HepG2 (cell line): ENCODE results near the gene PERCC1. TPM values are rescaled to one million over a fixed set of nuclear protein-coding genes. Genes with fewer than 3 reads are reported as not detected.

ENCODE experiments used
- AGO1 ChIP-seq: fragments of 200-400 bp; formaldehyde crosslinking; IDR thresholded peaks from 2 replicates; pipeline ENCODE4 v1.6.1; 2017; ENCODE audit warnings: mild to moderate bottlenecking, low read depth, low read length, moderate library complexity; ENCODE audit not compliant: poor library complexity, severe bottlenecking
- ARNT2 ChIP-seq: sonication (generic); formaldehyde crosslinking; IDR thresholded peaks from 2 replicates; pipeline ENCODE4 v1.8.0; 2022; ENCODE audit warnings: mild to moderate bottlenecking, low read depth, missing genetic modification reagents, moderate library complexity
- HOXA9 ChIP-seq: sonication (generic); formaldehyde crosslinking; IDR thresholded peaks from 2 replicates; pipeline ENCODE4 v1.8.1; 2022; ENCODE audit warnings: missing genetic modification reagents, mild to moderate bottlenecking, moderate library complexity, borderline replicate concordance
- NR2F6 ChIP-seq, 2 experiments: IDR thresholded peaks; 2 replicates each; pipeline ENCODE4 v1.6.1; 2016; ENCODE audit warnings: antibody characterized with exemption in 1 of 2, mild to moderate bottlenecking in 1 of 2
- PBX3 ChIP-seq: sonication (generic); formaldehyde crosslinking; IDR thresholded peaks from 2 replicates; pipeline ENCODE4 v1.8.1; 2023; ENCODE audit warnings: missing genetic modification reagents, inconsistent platforms, borderline replicate concordance
- SMARCC2 ChIP-seq: fragments of 450-650 bp; IDR thresholded peaks from 2 replicates; pipeline ENCODE4 v1.6.1; 2017; ENCODE audit warnings: antibody characterized with exemption, mild to moderate bottlenecking
- TCF7 ChIP-seq: sonication (generic); IDR thresholded peaks from 2 replicates; pipeline ENCODE4 v1.6.1; 2016; ENCODE audit warnings: antibody characterized with exemption, low read depth
- TP53 ChIP-seq: sonication (generic); formaldehyde crosslinking; conservative IDR thresholded peaks from 2 replicates; pipeline ENCODE4 v1.4.0; 2020; ENCODE audit warnings: missing genetic modification reagents
- ZNF326 ChIP-seq: sonication (generic); formaldehyde crosslinking; IDR thresholded peaks from 2 replicates; pipeline ENCODE4 v1.4.0; 2020; ENCODE audit warnings: missing genetic modification reagents, borderline replicate concordance
- ZNF451 ChIP-seq: sonication (generic); formaldehyde crosslinking; IDR thresholded peaks from 2 replicates; pipeline ENCODE4 v1.5.0; 2020; ENCODE audit warnings: mild to moderate bottlenecking, missing genetic modification reagents
- ZNF614 ChIP-seq: IDR thresholded peaks from 2 replicates; pipeline ENCODE4 v1.6.1; 2018; ENCODE audit warnings: missing biosample characterization, missing genetic modification reagents, inconsistent platforms, borderline replicate concordance
- ZNF737 ChIP-seq: sonication (generic); formaldehyde crosslinking; IDR thresholded peaks from 2 replicates; pipeline ENCODE4 v1.5.0; 2020; ENCODE audit warnings: missing genetic modification reagents, mild to moderate bottlenecking, borderline replicate concordance
- ZNF768 ChIP-seq: sonication (generic); formaldehyde crosslinking; IDR thresholded peaks from 2 replicates; pipeline ENCODE4 v1.4.0; 2020; ENCODE audit warnings: missing genetic modification reagents
- ZSCAN31 ChIP-seq: sonication (generic); formaldehyde crosslinking; IDR thresholded peaks from 2 replicates; pipeline ENCODE4 v1.5.0; 2020; ENCODE audit warnings: low read depth, mild to moderate bottlenecking, missing genetic modification reagents
- polyA plus RNA-seq, 8 experiments: library from polyadenylated mRNA; depleted of rRNA in 3 of 8; stranded (reverse) in 7 of 8; unstranded in 1 of 8; fragments of >200 nt; fragmentation: Illumina TruSeq in 4 of 8; extraction: Trizol in 4 of 8; gene quantifications; 2 replicates each; pipeline versions ENCODE4 v1.2.1 to v1.2.3, GENCODE V29; 2011 to 2016; ENCODE audit warnings: low read depth in 4 of 8, missing spikeins in 1 of 8, mixed read lengths in 1 of 8; ENCODE audit not compliant: insufficient read depth in 1 of 8
- total RNA-seq, 5 experiments: library from RNA; depleted of rRNA; stranded (reverse); fragments of >200 nt; fragmentation: Illumina TruSeq; extraction: Trizol; gene quantifications; 2 replicates each; pipeline ENCODE4 v1.2.3, GENCODE V29; 2016; ENCODE audit warnings: low read depth in 1 of 5
- TF ChIP-seq, protein P1 (sequence below): sonication (generic); formaldehyde crosslinking; IDR thresholded peaks from 2 replicates; pipeline ENCODE4 v1.4.0; 2020; ENCODE audit warnings: mild to moderate bottlenecking, missing genetic modification reagents, borderline replicate concordance
- TF ChIP-seq, protein P2 (sequence below): sonication (generic); formaldehyde crosslinking; IDR thresholded peaks from 2 replicates; pipeline ENCODE4; 2020; ENCODE audit warnings: missing genetic modification reagents, mild to moderate bottlenecking, borderline replicate concordance
- TF ChIP-seq, protein P3 (sequence below): sonication (generic); formaldehyde crosslinking; IDR thresholded peaks from 2 replicates; pipeline ENCODE4 v1.5.0; 2020; ENCODE audit warnings: mild to moderate bottlenecking, missing genetic modification reagents

The PERCC1 gene
- total and polyA plus RNA-seq, 2 of the 13 experiments (the other 11 are each of a cell fraction or from before 2014, with no cell fraction given): 0.15 TPM; not detected in 1

DNA sequence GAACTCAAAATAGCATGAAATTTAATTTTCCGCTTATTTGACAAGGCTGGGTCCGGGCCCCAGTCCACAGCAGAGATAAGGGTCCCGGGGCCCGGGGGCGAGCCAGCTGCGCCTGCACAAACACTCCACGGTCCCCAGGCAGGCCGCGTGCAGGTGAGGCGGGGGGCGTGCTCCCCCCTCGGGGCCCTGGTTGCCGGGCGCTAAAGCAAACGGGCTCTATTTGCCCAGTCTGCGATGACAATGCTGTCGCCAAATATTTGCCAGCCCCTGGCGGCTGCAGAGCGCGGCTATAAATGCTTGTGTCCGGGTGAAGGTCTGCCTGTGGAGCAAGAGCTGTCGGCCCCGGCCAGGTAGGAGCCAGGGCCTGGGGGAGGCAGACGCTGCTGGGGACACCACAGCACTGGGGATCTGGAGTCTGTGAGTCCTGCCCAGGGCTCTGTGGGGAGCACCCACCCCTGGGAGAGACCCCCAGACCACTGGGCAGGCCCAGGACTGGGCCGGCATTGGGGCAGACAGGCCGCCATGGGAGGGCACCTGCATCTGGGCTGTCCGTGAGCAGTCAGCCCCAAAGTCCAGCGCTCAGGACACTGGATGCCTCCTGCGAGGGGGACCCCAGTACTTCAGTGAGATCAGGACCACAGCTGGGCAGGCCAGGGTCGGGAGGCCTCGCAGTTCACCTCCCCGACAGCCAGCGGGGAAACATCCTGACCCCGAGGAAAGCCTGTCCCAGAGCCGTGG is at the start of gene PERCC1 (continued):
- TF ChIP-seq, protein P1, sequence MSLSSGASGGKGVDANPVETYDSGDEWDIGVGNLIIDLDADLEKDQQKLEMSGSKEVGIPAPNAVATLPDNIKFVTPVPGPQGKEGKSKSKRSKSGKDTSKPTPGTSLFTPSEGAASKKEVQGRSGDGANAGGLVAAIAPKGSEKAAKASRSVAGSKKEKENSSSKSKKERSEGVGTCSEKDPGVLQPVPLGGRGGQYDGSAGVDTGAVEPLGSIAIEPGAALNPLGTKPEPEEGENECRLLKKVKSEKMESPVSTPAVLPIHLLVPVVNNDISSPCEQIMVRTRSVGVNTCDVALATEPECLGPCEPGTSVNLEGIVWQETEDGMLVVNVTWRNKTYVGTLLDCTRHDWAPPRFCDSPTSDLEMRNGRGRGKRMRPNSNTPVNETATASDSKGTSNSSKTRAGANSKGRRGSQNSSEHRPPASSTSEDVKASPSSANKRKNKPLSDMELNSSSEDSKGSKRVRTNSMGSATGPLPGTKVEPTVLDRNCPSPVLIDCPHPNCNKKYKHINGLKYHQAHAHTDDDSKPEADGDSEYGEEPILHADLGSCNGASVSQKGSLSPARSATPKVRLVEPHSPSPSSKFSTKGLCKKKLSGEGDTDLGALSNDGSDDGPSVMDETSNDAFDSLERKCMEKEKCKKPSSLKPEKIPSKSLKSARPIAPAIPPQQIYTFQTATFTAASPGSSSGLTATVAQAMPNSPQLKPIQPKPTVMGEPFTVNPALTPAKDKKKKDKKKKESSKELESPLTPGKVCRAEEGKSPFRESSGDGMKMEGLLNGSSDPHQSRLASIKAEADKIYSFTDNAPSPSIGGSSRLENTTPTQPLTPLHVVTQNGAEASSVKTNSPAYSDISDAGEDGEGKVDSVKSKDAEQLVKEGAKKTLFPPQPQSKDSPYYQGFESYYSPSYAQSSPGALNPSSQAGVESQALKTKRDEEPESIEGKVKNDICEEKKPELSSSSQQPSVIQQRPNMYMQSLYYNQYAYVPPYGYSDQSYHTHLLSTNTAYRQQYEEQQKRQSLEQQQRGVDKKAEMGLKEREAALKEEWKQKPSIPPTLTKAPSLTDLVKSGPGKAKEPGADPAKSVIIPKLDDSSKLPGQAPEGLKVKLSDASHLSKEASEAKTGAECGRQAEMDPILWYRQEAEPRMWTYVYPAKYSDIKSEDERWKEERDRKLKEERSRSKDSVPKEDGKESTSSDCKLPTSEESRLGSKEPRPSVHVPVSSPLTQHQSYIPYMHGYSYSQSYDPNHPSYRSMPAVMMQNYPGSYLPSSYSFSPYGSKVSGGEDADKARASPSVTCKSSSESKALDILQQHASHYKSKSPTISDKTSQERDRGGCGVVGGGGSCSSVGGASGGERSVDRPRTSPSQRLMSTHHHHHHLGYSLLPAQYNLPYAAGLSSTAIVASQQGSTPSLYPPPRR (CRISPR knock-in tag): peak; percentile 96
- TF ChIP-seq TCF7 (no peak), ZNF768 (CRISPR knock-in tag) (no peak), ZNF451 (CRISPR knock-in tag) (peak; percentile 82; the same call in 1 of the 2 replicates), AGO1 (peak; percentile 34), ARNT2 (no peak; the same call in 1 of the 2 replicates), ZNF737 (CRISPR knock-in tag) (no peak), TP53 (no peak), ZNF614 (CRISPR knock-in tag) (no peak), HOXA9 (no peak), ZSCAN31 (peak; percentile 85), PBX3 (CRISPR knock-in tag) (no peak), SMARCC2 (no peak), NR2F6 (IDR thresholded peaks at IDR 0.05) (peak; percentile 44; the same call in 1 of the 2 replicates), NR2F6 (CRISPR knock-in tag; IDR thresholded peaks at IDR 0.05) (peak; percentile 67; the same call in 1 of the 2 replicates), ZNF326 (CRISPR knock-in tag) (no peak)
- TF ChIP-seq, protein P2, sequence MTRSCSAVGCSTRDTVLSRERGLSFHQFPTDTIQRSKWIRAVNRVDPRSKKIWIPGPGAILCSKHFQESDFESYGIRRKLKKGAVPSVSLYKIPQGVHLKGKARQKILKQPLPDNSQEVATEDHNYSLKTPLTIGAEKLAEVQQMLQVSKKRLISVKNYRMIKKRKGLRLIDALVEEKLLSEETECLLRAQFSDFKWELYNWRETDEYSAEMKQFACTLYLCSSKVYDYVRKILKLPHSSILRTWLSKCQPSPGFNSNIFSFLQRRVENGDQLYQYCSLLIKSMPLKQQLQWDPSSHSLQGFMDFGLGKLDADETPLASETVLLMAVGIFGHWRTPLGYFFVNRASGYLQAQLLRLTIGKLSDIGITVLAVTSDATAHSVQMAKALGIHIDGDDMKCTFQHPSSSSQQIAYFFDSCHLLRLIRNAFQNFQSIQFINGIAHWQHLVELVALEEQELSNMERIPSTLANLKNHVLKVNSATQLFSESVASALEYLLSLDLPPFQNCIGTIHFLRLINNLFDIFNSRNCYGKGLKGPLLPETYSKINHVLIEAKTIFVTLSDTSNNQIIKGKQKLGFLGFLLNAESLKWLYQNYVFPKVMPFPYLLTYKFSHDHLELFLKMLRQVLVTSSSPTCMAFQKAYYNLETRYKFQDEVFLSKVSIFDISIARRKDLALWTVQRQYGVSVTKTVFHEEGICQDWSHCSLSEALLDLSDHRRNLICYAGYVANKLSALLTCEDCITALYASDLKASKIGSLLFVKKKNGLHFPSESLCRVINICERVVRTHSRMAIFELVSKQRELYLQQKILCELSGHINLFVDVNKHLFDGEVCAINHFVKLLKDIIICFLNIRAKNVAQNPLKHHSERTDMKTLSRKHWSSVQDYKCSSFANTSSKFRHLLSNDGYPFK: peak; percentile 66
- TF ChIP-seq, protein P3, sequence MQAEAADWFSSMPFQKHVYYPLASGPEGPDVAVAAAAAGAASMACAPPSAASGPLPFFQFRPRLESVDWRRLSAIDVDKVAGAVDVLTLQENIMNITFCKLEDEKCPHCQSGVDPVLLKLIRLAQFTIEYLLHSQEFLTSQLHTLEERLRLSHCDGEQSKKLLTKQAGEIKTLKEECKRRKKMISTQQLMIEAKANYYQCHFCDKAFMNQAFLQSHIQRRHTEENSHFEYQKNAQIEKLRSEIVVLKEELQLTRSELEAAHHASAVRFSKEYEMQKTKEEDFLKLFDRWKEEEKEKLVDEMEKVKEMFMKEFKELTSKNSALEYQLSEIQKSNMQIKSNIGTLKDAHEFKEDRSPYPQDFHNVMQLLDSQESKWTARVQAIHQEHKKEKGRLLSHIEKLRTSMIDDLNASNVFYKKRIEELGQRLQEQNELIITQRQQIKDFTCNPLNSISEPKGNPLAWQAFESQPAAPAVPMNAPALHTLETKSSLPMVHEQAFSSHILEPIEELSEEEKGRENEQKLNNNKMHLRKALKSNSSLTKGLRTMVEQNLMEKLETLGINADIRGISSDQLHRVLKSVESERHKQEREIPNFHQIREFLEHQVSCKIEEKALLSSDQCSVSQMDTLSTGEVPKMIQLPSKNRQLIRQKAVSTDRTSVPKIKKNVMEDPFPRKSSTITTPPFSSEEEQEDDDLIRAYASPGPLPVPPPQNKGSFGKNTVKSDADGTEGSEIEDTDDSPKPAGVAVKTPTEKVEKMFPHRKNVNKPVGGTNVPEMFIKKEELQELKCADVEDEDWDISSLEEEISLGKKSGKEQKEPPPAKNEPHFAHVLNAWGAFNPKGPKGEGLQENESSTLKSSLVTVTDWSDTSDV (CRISPR knock-in tag): no peak
